HG03571 (cell line): Measurements from ENCODE around the gene C2CD2L.
"Not testable (repeated sequence)": the region's sequence is repeated elsewhere in the genome, so short reads cannot be mapped to it uniquely, and the experiment has no call there.

Source experiments
- ATAC-seq: cut with Tn5 transposase; IDR thresholded peaks from one replicate; pipeline ENCODE4 v1.9.1; 2021; ENCODE audit not compliant: unreplicated experiment

The C2CD2L gene

DNA sequence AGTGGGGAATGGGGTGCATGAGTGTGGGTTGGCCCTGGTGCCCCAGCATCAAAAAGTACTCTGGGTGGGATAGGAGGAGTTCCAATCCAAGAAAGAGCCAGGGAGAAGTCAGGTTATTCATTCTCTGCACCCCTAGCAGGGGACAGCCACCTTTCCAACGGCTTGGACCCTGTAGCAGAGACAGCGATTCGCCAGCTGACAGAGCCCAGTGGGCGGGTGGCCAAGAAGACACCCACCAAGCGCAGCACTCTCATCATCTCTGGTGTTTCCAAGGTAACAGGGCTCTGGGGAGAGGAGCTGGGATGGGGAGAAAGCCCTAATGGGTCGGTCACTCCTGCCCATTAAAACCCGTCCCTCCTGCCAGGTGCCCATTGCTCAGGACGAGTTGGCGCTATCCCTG lies 6.6 kb downstream of the C2CD2L start:
- no peak for ATAC-seq

DNA sequence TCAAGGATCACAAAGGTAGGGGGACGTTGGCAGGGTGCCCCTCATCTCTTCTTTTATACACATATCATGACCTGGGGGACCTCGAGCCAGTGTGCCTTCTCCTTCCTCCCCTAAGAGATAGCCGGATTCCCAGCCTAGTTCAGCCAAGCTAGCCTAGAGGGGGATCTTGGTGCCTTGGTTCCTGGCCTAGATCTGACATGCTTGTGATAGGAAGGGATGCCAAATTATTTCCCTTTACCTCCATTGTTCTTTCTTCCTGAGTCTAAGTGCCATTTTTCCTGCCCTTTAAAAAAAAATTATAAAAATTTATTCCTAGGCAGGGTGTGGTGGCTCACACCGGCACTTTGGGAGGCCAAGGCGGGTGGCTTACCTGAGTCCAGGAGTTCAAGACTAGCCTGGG lies 7.2 kb downstream of the C2CD2L start:
- no peak for ATAC-seq

DNA sequence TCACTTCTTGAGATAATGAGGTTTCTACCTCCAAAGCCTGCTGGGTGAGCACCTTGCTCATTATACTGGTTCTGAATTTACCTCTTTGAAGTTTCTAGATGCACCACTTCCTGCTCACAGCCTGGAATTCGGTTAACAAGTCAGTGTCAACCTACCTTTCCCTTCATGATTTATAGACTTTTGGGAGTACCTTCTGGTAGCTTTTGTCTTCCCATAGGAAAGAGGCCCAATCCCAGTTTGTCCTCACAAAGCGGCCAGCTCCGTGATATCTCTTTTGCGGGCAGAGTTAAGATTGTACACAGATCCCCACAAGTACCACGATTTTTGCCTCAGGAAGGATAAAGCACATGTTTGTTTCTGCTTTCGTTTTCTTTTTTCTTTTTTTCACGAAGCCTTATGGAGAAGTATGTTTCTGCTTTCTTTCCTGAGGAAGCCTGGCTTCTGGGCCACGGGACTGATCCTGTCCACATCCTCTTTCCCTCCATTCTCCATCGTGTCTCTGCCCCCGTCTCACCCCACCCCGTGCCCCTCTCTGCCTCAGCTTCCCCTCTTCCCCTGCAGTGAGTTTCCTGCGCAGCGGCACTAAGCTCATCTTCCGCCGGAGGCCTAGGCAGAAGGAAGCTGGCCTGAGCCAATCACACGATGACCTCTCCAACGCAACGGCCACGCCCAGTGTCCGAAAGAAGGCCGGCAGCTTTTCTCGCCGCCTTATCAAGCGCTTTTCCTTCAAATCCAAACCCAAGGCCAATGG lies 8.5 kb downstream of the C2CD2L start:
- no peak for ATAC-seq

DNA sequence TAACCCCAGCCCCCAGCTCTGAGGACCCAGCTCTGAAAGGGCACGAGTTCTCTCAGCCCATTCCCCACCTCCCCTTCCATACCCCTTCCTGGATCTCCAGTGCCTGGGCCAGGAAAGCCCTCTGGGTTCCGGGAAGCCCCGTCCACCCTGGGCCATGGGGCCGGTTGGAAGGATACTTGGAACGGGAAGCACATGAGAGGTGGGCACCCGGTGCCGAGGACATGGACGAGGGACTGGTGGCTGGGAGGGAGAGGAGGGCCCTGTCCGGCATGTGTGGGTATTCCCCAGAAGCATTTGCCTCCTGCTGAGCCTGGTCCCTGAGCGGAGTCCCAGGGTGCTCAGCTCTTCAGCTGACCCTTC lies 9.1 kb downstream of the C2CD2L start:
- ATAC-seq, result no peak

DNA sequence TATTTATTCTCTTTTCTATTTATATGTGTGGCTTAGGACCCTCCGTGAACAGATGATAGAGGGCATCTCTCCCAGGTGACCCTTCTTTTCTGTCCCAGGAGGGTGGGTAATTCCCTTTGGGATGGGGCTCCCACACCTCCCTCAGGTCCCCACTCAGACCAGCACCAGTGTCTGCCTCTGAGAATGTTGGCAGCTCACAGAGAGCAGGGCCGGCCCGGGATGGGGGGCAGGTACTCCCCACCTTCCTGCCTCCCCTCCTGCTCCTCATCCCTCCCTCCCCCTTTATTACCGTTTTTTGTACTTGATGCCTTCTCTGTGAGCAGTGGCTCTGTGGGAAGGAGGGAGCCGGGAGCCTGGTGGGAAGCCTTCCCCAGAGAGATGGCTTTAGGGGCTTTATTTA lies 9.5 kb downstream of the C2CD2L start:
- no peak for ATAC-seq

DNA sequence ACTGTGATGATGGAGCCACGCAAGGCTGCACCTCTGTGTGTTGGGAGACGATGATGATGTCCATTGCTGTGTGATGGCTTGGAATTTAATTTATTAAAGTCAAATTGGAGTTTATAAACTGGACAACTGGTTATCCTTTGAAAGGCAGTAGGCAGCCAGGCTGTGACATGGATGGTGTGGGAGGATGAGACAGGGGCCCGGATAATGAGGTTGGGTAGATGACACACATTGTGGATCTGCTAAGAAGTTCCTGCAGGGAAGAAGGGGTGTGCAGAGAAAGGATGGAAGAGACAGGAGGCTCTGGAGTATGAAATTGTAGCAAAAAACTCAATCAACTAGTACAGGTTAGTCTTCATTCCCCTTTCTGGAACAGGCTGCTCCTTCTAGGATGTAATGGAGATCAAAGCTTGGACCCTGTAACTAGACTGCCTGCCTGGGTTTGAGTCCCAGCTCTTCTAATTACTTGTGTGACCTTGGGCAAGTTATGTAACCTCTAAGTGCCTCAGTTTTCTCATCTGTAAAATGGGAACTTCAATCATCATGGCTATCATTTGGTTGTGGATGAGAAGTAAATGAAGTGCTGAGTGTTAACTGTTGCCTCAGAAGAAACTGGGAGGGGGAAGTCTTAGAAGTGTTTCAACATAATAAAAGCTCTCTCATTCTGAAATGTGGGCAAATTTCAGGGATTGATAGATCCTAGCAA lies 10.0 kb downstream of the C2CD2L start:
- no peak for ATAC-seq

DNA sequence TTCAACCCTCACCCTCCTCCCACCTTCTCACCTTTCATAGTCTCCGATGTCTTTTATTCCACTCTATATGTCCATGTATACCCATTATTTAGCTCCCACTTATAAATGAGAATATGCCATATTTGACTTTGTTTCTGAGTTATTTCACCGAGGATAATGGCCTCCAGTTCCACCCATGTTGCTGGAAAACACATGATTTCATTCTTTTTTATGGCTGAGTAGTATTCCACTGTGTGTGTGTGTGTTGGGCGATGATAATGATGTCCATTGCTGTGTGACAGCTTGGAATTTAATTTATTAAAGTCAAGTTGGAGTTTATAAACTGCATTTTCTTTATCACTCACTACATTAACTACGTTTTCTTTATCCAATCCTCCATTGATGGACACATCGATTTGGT lies 11.1 kb downstream of the C2CD2L start:
- no peak for ATAC-seq

DNA sequence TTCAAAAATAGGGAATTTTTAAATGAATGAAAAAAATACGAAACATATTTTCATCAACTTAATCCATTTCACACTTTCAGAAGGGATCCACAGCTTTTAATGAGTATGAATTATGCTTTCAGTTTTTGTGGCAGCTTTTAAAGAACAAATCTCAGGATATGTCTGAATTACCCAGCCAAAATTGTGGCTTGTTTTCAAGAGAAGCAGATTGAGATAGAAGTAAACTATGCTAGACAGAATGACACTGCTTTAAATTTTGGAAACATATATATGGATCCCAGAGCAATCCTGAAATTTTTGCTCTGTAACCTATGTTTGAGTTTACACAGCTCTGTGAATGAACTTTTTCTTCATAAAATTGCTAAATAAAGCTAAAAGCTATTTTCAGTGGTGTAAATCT lies 11.8 kb downstream of the C2CD2L start:
- no peak for ATAC-seq

DNA sequence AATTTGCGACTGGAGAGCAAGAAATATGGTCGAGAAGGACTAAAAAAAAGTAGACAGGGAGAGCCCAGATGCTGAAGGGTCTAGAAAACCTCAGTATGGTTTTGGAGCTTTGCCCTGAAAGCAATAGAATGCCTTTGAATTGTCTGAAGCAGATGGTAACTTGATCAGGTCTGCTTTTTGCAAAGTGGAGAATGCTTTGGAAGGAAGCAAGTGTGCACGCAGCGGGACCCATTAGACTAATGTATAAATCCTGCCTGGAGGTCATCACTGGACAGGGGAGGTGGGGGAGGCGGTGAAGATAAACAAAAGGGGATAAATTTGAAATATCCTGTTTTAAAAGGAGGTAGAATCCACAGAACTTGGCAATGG lies 13.5 kb downstream of the C2CD2L start:
- ATAC-seq, result no peak

DNA sequence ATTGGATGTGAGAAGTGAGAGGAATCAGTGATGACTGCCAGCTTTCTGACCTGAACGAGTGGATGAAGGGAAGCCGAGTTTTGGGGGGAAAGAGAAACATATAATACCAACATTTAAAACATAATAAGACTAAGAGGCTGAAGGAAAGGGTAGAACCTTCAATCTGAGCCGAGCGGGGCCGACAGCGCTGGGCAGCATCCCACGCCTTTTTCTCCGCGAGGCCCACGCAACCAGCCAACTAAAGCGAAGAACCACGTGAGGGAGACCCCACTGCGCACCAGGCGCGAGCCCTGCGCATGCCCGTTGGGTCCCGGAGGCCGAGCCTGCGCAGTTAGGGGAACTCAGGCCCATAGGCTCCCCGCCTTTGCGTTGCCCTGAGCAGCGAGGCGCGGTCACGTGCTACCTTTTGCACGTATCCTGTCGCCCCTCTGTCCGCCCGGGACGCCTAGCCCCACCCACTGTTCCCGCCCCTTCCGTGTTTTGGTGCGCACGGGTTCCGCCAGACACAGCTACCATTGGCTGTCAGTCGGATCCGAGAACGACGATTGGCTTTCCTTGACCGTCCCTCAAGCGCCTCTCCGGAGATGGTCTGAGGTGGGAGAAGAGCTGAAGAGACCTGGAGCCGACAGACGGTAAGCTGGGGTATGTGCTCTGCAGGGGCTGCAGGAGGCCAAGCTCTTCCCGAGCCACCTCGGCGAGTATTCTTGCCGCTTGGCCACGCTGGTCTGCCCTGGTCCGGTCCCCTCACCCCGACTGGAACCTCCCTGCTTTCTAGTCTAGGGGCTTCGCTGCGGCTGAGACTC lies 14.1 kb downstream of the C2CD2L start, which contains the start of gene HINFP:
Gene HINFP, plus strand, starts transcription at position 573 of the 803 bp plus-strand sequence. CDS start 5,365 bp downstream, outside the sequence.
- ATAC-seq, result peak; percentile 94

DNA sequence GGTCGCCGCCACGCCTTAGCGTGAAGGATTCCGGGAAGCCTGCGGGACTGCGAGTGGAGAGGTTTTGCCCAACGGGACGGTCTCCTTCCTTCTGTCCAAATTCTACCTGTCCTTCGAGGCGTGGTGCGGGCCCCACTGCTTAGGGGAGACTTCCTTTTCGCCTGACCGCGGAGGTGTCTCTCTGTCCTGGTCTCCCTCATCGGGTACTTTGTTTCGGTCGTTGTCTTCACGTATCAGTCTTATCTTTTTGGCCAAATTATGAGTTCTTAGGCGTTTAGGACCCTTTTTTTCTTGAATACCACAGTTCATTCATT lies 14.6 kb downstream of the C2CD2L start:
- no peak for ATAC-seq

DNA sequence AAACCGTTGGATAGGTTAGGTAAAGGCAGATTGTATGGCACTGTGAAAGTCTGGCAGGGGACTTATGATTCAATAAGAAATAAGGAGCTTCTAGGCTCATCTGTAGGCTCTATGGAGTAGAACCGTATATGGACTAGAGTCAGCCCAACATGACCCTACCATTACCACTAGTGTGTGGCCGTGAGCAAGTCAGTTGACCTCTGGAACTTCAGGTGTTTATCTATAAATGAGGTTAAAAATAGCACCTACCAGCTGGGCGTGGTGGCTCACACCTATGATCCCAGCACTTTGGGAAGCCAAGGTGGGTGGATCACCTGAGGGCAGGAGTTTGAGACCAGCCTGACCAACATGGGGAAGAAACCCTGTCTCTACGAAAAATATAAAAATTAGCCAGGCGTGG lies 18.7 kb downstream of the C2CD2L start:
- ATAC-seq, result no peak

DNA sequence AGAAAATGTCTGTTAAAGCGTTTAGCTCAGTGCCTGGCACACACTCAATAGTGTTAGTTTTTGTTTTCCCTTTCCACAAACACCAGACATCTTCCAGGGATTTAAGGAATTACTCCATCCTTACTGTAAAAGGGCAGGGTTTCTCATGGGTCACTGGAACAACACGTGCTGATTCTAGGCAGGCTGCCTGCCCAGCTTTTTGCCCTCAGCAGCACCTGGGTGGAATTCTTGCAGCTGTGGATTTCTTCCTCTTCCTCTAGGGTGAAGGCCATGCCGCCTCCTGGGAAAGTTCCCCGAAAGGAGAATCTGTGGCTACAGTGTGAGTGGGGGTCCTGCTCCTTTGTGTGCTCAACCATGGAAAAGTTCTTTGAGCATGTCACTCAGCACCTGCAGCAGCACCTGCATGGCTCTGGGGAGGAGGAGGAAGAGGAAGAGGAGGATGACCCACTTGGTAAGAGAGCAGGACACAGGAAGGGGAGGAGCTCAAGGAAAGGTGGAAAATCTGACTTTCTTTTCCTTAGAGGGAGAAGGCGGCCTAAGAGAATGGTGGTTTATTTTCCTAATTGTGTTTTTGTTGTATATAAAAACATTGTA lies 19.6 kb downstream of the C2CD2L start:
- no peak for ATAC-seq

DNA sequence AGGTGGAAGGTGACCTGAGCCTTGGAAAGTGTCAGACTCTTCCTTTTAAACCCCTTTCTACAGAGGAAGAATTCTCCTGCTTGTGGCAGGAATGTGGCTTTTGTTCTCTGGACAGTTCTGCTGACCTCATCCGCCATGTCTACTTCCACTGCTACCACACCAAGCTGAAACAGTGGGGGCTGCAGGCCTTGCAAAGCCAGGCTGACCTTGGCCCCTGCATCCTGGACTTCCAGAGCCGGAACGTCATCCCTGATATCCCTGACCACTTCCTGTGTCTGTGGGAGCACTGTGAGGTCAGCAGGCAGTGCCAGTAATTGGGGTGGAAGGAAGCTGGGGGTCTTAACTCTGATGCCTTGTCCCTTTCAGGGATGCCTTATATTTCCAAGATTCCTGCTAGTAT lies 23.5 kb downstream of the C2CD2L start:
- no peak for ATAC-seq

DNA sequence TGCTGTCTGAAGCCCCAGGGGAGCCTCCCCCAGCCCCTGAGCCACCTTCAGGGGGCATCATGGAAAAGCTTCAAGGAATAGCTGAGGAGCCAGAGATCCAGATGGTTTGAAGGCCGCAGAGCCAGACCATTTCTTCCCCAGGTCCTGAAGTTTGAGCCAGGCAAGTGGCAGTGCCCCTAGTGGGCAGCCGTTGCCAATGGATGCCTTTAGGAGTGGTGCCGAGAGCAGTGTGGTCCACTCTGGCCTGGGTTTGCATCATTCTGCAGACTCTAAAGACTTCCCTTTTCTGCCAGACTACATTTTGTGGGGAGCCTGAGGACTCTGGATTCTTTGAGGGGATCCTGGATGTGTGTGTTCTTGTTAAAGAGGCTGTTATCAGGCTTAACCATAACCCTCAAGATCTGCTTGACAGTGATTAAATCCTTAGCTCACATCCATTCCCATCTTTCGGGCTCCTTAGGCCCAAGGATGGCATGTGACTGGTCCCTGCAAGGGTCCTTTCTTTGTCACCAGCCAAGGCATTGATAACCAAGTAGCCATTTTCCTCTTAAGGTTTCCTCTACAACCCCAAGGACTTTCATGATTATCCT lies 27.3 kb downstream of the C2CD2L start:
- ATAC-seq, result no peak

DNA sequence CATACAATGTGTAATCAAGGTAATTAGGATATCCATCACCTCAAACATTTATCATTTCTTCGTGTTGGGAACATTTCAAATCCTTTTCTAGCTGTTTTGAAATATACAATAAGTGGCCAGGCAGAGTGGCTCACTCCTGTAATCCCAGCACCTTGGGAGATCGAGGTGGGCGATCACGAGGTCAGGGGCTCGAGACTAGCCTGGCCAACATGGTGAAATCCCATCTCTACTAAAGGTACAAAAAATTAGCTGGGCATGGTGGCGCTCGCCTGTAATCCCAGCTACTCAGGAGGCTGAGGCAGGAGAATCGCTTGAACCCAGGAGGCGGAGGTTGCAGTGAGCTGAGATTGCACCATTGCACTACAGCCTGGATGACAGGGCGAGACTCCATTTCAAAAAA lies 32.1 kb downstream of the C2CD2L start:
- not testable (repeated sequence) for ATAC-seq

DNA sequence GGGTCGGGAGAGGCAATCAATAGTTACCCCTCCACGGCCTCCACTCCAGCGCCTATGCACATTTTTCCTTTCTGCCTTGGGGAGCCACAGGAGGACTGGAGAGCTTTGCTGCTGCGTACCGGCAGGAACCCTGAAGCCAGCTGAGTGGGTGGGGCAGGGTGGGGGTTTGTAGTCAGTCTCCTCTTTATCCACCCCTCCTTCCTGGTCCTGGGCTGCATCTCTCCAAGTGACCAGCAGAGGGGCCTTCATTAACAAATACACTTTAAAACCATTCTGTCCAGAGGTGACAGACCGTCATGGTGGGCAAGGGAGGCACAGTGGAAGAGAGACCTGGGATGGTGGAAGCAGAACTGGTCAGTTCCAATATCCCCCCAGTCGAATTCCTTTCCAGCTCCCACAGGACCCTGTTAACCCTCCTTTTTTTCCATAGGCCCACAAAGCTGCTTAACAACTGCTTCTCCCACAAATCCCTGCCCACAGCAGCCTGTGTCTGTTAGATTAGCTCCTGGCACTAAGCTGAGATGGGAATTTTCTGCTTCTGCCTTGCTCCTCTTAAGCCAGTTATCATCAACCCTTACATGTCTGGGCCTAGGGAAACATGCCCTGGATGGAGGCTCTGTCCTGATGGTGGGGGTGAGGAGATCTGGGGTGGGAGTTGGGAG lies 37.8 kb downstream of the C2CD2L start:
- ATAC-seq, result no peak

DNA sequence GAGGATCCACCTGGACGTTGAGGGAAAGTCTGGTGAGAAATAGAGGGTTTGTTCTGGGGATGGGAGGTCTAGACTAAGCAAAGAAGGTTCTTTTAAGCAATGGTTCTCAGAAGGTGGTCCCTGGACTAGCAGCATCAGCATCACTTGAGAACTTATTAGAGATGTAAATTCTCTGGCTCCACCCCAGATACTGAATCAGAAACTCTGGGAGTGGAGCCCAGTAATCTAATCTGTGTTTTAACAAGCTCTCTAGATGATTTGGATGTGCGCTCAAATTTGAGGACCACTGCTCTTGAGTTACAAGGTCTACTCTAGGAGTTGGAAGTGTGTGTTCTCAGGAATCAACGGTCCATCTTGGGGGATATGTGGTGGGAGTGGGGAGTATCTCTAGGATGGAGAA lies 38.4 kb downstream of the C2CD2L start:
- ATAC-seq, result no peak

DNA sequence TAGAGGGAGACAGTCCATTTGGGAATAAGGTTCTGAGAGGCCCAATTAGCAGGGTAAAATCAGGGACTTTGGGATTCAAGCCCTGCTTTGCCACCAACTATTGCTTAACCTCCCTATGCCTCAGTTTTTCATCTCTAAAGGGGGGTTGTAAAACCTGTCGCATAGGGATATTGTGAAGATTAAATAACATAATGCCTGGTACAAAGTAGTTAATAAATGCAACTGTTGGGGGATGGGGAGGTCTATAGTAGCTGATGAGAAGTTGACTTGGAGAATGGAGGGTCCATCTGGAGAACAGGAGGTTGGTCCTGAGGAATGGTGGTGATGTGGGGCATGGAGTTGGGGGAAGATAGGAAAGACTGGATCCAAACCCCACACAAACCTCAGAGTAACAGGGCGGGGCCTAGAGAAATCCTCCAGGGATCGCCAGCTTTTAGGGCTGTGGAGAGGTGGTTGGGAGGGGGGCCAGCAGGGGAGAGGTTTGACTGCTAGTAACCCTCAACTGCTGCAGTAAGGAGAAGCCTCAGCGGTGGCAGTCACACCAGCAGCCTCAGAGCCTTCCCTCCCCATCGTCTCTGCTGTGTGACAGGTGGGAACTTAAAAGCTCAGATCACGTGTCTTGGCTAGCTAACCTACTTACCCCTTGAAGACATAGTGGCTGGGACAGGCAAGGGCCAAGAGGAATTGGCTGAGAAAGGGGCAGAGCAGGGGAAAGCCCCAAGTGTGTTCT lies 40.6 kb downstream of the C2CD2L start:
- no peak for ATAC-seq

DNA sequence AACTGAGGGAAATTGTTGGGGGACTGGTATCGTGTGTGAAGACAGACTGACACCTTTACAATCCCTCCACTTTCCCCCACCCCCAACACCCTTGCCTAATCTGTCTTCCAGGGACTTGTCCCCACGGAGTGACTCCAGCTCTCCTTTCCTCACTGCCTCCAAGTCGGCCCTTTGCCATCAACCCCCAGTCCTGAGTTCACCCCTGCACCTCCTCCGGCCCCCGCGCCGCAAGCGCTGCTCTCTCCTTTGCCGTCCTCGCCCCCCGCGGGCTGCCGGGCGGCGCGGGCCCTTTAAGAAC lies 41.5 kb downstream of the C2CD2L start:
- no peak for ATAC-seq
